Measurements from ENCODE around the gene ARID3B. TPM values are rescaled to one million over a fixed set of nuclear protein-coding genes. Genes with fewer than 3 reads are reported as not detected.

The ARID3B gene
- total RNA-seq, 1 experiment from 2014 or later, result 8.1 TPM

DNA sequence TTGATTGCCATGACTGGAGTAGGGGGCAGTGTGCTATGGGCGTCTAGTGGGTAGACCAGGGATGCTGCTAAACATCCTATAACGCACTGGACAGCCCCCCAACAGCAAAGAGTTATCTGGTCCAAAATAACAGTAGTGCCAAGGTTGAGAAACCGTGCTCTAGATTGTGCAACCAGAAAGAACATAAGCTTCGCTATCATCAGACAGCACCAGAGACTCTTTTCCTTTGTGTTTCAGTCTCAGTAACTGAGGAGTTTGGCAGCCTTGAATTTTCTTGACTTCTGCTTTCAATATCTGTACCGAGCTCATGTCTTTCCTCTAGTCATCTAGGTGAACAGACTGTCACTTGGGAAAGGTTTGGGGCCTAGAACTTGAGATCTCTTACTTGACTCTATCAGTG, 8.8 kb downstream of the ARID3B start:
- CTCF ChIA-PET, result no interaction called here
- peaks cover 22% of the 10 kb centered on the region for H4K20me1 ChIP-seq (ENCODE audit: insufficient read depth)
- peaks cover 11% of the 10 kb centered on the region; the same call in 1 of the 2 replicates for H3K79me2 ChIP-seq (ENCODE audit: insufficient read depth, low read length)

More for the DNA sequence above, 8.8 kb downstream of the ARID3B start:
- peaks cover 14 to 18% of the 10 kb centered on the region in 2 experiments for H3K4me1 ChIP-seq (ENCODE audit: control insufficient read depth in 1 of 2, insufficient read depth in 2 of 2, low read length in 2 of 2)
- intact Hi-C loops (cut with micrococcal nuclease), result no loop called here
- H3K9me3 ChIP-seq (ENCODE audit: control insufficient read depth in 1 of 2, insufficient read depth in 1 of 2, low read depth in 1 of 2, low read length in 2 of 2), result no peaks in the 10 kb centered on the region
- H3K9me2 ChIP-seq (ENCODE audit: insufficient read depth), result no peaks in the 10 kb centered on the region
- POLR2A ChIA-PET, result no interaction called here
- H3K27ac ChIP-seq (ENCODE audit: low read depth, low read length), result no peak overlapping the region
- no peaks in the 10 kb centered on the region; a peak in 1 of 4 replicates for H3K36me3 ChIP-seq (ENCODE audit: control insufficient read depth in 1 of 2, insufficient read depth in 2 of 2, low read length in 2 of 2)
- peaks cover 7% of the 10 kb centered on the region; the same call in 1 of the 2 replicates for H3K27me3 ChIP-seq (ENCODE audit: insufficient read depth, low read length)
- no peak overlapping the region for H3K4me2 ChIP-seq (ENCODE audit: low read length)
- no TSS peak for BruUV-seq (replicated peaks)
- no peak overlapping the region for H2AFZ ChIP-seq (ENCODE audit: low read depth, low read length, poor library complexity, severe bottlenecking)
- H3K4me3 ChIP-seq (replicated peaks in 1 of 2; ENCODE audit: low read depth in 1 of 2, low read length in 2 of 2), result no peak overlapping the region
- TF ChIP-seq, protein P1, sequence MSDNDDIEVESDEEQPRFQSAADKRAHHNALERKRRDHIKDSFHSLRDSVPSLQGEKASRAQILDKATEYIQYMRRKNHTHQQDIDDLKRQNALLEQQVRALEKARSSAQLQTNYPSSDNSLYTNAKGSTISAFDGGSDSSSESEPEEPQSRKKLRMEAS (IDR thresholded peaks at IDR 0.05), result no peak
- TF ChIP-seq, protein P2, sequence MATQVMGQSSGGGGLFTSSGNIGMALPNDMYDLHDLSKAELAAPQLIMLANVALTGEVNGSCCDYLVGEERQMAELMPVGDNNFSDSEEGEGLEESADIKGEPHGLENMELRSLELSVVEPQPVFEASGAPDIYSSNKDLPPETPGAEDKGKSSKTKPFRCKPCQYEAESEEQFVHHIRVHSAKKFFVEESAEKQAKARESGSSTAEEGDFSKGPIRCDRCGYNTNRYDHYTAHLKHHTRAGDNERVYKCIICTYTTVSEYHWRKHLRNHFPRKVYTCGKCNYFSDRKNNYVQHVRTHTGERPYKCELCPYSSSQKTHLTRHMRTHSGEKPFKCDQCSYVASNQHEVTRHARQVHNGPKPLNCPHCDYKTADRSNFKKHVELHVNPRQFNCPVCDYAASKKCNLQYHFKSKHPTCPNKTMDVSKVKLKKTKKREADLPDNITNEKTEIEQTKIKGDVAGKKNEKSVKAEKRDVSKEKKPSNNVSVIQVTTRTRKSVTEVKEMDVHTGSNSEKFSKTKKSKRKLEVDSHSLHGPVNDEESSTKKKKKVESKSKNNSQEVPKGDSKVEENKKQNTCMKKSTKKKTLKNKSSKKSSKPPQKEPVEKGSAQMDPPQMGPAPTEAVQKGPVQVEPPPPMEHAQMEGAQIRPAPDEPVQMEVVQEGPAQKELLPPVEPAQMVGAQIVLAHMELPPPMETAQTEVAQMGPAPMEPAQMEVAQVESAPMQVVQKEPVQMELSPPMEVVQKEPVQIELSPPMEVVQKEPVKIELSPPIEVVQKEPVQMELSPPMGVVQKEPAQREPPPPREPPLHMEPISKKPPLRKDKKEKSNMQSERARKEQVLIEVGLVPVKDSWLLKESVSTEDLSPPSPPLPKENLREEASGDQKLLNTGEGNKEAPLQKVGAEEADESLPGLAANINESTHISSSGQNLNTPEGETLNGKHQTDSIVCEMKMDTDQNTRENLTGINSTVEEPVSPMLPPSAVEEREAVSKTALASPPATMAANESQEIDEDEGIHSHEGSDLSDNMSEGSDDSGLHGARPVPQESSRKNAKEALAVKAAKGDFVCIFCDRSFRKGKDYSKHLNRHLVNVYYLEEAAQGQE (IDR thresholded peaks at IDR 0.05; ENCODE audit: low read depth), result no peak
- TF ChIP-seq SRF (IDR thresholded peaks at IDR 0.05; ENCODE audit: low read depth) (no peak), ZFX (IDR thresholded peaks at IDR 0.05) (no peak), FOSL1 (IDR thresholded peaks at IDR 0.05; ENCODE audit: low read depth) (no peak)
- no peak for ATAC-seq
- H3K9ac ChIP-seq (ENCODE audit: low read length), result no peak overlapping the region
- no peak for DNase-seq (ENCODE audit: low read depth, low spot score)
- RAD21 ChIA-PET (ENCODE audit: low non-redundant PET in 1 of 2, low total read pairs in 2 of 2, uncharacterized antibody in 2 of 2, unreplicated experiment in 2 of 2), result no interaction called here
